ENCODE measurements around the gene ITGB5.
"Not testable (repeated sequence)": the region's sequence is repeated elsewhere in the genome, so short reads cannot be mapped to it uniquely, and the experiment has no call there.

DNA sequence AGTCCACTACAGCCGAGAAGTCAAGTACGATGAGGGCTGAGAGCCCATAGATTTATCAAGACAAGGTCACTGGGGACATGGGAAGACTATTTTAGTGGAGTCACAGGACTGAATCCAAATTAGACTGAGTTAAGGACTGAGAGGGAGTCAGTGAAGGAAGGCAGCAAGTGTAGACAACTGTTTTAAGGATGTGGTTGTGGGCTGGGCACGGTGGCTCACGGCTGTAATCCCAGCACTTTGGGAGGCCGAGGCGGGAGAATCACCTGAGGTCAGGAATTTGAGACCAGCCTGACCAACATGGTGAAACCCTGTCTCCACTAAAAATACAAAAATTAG, 104.8 kb downstream of the ITGB5 start:
- TF ChIP-seq, protein P1, sequence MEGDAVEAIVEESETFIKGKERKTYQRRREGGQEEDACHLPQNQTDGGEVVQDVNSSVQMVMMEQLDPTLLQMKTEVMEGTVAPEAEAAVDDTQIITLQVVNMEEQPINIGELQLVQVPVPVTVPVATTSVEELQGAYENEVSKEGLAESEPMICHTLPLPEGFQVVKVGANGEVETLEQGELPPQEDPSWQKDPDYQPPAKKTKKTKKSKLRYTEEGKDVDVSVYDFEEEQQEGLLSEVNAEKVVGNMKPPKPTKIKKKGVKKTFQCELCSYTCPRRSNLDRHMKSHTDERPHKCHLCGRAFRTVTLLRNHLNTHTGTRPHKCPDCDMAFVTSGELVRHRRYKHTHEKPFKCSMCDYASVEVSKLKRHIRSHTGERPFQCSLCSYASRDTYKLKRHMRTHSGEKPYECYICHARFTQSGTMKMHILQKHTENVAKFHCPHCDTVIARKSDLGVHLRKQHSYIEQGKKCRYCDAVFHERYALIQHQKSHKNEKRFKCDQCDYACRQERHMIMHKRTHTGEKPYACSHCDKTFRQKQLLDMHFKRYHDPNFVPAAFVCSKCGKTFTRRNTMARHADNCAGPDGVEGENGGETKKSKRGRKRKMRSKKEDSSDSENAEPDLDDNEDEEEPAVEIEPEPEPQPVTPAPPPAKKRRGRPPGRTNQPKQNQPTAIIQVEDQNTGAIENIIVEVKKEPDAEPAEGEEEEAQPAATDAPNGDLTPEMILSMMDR (IDR thresholded peaks at IDR 0.05; ENCODE audit: low read depth, low read length, missing input control), result not testable (repeated sequence)
- TF ChIP-seq, protein P2, sequence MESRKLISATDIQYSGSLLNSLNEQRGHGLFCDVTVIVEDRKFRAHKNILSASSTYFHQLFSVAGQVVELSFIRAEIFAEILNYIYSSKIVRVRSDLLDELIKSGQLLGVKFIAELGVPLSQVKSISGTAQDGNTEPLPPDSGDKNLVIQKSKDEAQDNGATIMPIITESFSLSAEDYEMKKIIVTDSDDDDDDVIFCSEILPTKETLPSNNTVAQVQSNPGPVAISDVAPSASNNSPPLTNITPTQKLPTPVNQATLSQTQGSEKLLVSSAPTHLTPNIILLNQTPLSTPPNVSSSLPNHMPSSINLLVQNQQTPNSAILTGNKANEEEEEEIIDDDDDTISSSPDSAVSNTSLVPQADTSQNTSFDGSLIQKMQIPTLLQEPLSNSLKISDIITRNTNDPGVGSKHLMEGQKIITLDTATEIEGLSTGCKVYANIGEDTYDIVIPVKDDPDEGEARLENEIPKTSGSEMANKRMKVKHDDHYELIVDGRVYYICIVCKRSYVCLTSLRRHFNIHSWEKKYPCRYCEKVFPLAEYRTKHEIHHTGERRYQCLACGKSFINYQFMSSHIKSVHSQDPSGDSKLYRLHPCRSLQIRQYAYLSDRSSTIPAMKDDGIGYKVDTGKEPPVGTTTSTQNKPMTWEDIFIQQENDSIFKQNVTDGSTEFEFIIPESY (IDR thresholded peaks at IDR 0.05), result not testable (repeated sequence)
- TF ChIP-seq JUND (IDR thresholded peaks at IDR 0.05); GABPA (IDR thresholded peaks at IDR 0.05 in 1 of 2, conservative IDR thresholded peaks at IDR 0.05 in 1 of 2): not testable (repeated sequence)

Data from liver (tissue), 3 donors.